D721Med (cell line): Measurements from ENCODE around the gene CD34.

ENCODE experiments used
- DNase-seq: peaks from one replicate; pipeline ENCODE4 v3.0.0; 2011; ENCODE audit warnings: low spot score; ENCODE audit not compliant: insufficient read length
- FAIRE-seq: peaks from 2 replicates; lab custom pipeline; 2011; peaks lifted over from hg19 to GRCh38; lab: Jason Lieb, UNC
- CTCF ChIP-seq: IDR thresholded peaks from 2 replicates; pipeline ENCODE4 v1.5.1; 2012; ENCODE audit warnings: mild to moderate bottlenecking, control low read depth; ENCODE audit not compliant: insufficient read depth; ENCODE audit errors: missing control alignments

CD34 gene

DNA sequence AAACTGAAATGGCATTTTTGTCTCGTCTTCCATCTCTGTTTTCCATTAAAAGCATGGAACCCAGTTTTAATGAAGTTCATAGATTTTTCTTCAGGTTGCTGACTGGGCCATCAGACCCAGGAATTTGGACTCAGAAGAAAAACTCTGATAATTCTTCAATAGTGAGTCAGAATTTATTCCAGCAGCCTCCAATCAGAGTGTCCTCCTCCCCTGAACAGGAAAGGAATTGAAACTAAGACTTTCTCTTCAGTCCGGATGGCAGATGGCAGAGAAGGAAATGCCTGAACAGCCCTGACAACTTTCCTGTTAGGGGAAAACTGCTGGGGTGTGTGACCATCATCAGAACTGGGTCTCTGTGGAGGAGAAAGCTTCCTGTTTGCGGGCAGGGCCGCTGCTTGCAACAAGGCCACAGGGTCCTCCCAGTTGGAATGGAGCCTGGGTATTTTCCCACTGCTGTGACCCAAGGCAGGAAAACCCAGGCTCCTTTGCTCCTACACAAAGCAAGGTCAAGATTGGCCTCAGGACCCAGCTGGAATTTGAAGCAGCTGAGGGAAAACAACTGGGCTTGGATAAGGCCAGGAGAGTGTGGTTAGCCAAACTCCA is 20.7 kb downstream of the CD34 start:
- no peak for DNase-seq
- TF ChIP-seq CTCF = no peak
- FAIRE-seq = no peak

GRCh38 chr1:207888652-207889051 is 22.3 kb downstream of the CD34 start:
- FAIRE-seq (no peak), DNase-seq (no peak)
- TF ChIP-seq CTCF = no peak

DNA sequence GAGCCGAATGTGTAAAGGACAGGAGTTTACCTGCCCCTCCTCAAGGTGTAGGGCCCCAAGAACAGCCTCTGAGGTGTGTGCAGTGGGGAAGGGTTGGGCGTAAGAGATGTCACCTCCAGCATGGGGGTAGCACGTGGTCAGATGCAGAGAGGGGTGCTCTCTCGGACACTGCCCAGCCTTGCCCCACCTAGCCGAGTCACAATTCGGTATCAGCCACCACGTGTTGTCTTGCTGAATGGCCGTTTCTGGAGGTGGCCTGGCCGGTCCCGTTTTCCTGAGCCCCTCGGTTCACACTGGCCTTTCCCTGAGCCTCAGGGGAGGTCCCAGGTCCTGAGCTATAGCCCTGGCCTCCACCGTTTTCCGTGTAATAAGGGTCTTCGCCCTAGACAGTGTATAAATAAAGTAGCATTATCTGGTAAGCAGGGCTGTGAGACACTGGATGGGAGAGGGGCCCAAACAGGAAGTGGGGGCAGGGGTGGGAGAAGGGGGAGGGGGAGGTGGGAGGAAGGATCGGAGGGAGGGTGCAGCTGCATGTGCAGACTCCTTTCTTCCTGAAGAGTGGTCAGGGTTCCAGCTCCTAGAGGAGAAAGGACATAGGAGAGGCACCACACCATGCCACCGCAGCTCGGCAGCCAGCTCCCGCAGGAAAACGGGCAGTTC is 23.3 kb downstream of the CD34 start:
- FAIRE-seq (no peak), DNase-seq (no peak)
- TF ChIP-seq CTCF = no peak

DNA sequence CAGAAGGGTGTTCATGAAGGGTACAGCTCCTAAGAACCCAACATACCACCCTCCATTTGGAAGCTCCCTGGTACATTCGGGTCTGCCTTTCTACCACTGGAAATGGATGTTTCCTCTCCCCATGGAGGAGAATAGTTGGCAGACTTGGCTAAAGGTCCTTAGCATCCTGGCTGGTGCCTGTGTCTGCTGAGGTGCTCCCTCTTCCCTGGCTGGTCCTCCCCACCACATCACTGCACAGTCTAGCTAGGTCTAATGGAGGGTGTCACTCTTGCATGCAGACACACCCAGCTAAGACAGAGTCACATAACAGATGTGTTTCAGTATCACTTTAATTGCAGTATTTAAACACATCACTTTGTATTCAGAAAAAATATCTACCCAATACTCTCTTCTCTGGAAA is 24.7 kb downstream of the CD34 start:
- no peak for TF ChIP-seq CTCF
- no peak for DNase-seq
- FAIRE-seq = no peak

DNA sequence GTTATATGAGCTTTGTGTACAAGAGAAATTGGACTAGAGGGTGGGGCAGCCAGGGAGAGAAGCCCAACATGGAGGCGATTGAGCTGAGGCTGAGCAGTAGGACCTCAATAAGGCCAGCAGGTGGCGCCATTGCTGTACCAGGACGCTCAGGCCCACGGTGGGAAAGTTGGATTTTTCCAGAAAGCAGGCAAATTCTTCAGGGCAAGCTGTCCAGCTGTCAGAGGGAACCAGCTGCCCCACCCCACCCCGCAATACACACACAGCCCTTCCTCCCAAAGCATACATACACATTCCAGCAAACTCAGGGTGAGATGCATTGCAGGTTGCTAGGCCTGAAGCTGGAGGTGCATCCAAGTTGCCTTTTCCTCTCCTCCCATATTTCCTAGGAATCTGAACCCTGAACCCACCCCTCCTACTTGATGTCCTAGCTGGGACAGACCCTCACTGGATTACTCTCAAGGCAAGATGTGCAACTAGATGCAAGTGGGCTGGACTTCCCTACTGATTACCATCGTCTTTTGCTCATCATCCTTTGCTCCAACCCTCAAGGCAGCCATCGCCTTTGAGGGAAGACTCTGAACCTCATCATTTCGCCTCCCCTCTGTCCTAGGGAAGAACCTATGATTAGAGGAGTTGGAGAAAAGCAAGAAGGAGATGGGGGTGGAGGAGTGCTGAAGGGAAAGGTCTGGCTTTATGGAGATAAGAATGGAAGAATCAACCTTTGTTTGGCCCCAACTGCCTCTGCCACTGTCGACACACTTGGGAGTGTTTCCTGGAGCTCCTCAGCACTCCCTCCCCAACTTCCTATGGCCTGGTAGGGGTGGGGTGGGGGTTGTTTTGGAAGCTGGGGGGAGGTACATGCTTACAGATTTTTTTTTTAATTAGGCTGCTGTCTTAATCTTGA is 25.5 kb downstream of the CD34 start:
- TF ChIP-seq CTCF = peak; percentile 93
- DNase-seq (peak; percentile 64), FAIRE-seq (no peak)

GRCh38 chr1:207884266-207885029 is 26.5 kb downstream of the CD34 start:
- FAIRE-seq (no peak), DNase-seq (no peak)
- no peak for TF ChIP-seq CTCF
